Measurements from ENCODE around the gene MAB21L4. TPM values are rescaled to one million over a fixed set of nuclear protein-coding genes. Genes with fewer than 3 reads are reported as not detected.

The MAB21L4 gene
- total RNA-seq, 1 experiment from 2014 or later, result 0.15 TPM

- Histone ChIP-seq H3T11ph (ENCODE audit: low read length) (no peak overlapping the region), H2AK5ac (ENCODE audit: insufficient read length, low read length) (no peak overlapping the region), H4K5ac (ENCODE audit: insufficient read length, low read depth, low read length) (no peak overlapping the region), H3K9me3 (ENCODE audit: control insufficient read depth, low read depth, low read length) (no peaks in the 10 kb centered on the region), H3K14ac (ENCODE audit: insufficient read depth, low read length) (no peak overlapping the region), H3K27ac (ENCODE audit: insufficient read length, low read depth, low read length) (no peak overlapping the region), H2BK120ac (ENCODE audit: low read depth, low read length, poor library complexity, severe bottlenecking) (no peak overlapping the region), H2BK15ac (ENCODE audit: low read depth, low read length) (no peak overlapping the region), H3K23ac (ENCODE audit: insufficient read length, low read depth, low read length) (no peak overlapping the region), H3K27me3 (ENCODE audit: insufficient read depth, low read length) (no peaks in the 10 kb centered on the region), H2AFZ (ENCODE audit: low read length) (no peak overlapping the region), H3K79me1 (ENCODE audit: insufficient read depth, low read depth, low read length, poor library complexity, severe bottlenecking) (no peaks in the 10 kb centered on the region), H3K4me1 (ENCODE audit: insufficient read depth, low read length) (no peaks in the 10 kb centered on the region), H2BK12ac (ENCODE audit: insufficient read length, low read depth, low read length) (no peak overlapping the region), H3K18ac (ENCODE audit: insufficient read length, low read depth, low read length) (no peak overlapping the region), H3K79me2 (ENCODE audit: insufficient read depth, low read length) (no peaks in the 10 kb centered on the region; the same call in 1 of the 2 replicates), H4K20me1 (ENCODE audit: control insufficient read depth, insufficient read depth, insufficient read length) (no peaks in the 10 kb centered on the region), H2BK20ac (ENCODE audit: low read depth, low read length, poor library complexity, severe bottlenecking) (no peak overlapping the region), H4K8ac (replicated peaks; ENCODE audit: insufficient read length, low read depth, low read length) (no peak overlapping the region), H4K91ac (ENCODE audit: insufficient read length, low read depth, low read length) (no peak overlapping the region), H3K4me2 (ENCODE audit: insufficient read depth, insufficient read length, low read length) (no peak overlapping the region), H3K9ac (ENCODE audit: extremely low read depth, insufficient read length, low read length) (no peak overlapping the region), H3K23me2 (ENCODE audit: insufficient read length, low read depth, low read length, poor library complexity, severe bottlenecking) (peaks cover 2% of the 10 kb centered on the region), H3K56ac (ENCODE audit: insufficient read length, low read depth, low read length) (no peak overlapping the region), H2BK5ac (ENCODE audit: insufficient read length, low read length) (no peak overlapping the region), H3K4ac (ENCODE audit: low read depth, low read length) (no peak overlapping the region)
- Mint-ChIP-seq H3K4me1 (peaks cover 8 to 16% of the 10 kb centered on the region in 2 experiments), H3K27ac (no peak overlapping the region; a peak in 1 of 7 replicates), H3K27me3 (ENCODE audit: low read depth) (peaks cover 23% of the 10 kb centered on the region), H3K9me3 (no peaks in the 10 kb centered on the region), H3K36me3 (ENCODE audit: insufficient read depth in 1 of 3, low read depth in 3 of 3) (no peaks in the 10 kb centered on the region), H3K4me3 (no peak overlapping the region)
- no CpG with 5 or more reads among the region's 17 CpGs for WGBS (ENCODE audit: extremely low coverage, insufficient read length, low lambda C conversion rate)
- no peak for TF ChIP-seq CTCF (conservative IDR thresholded peaks at IDR 0.05)
- no peak for DNase-seq
Measured at GRCh38 chr2:240836781-240837467, 59.0 kb downstream of the MAB21L4 start.

Other genes with a start within 250 kb of the MAB21L4 start
- not detected in 2 replicates for gene AQP12B, start 213.3 kb downstream of the MAB21L4 start, total RNA-seq (2021)
- not detected in 2 replicates for gene AQP12A, start 204.3 kb downstream of the MAB21L4 start, total RNA-seq (2021)
- gene KIF1A, start 75.9 kb downstream of the MAB21L4 start, total RNA-seq (2021), result 188 and 204 TPM in 2 replicates
- not detected in 2 replicates for gene AGXT, start 27.3 kb downstream of the MAB21L4 start, total RNA-seq (2021)
- not detected in 2 replicates for gene CROCC2, start 10.2 kb upstream of the MAB21L4 start, total RNA-seq (2021)
- 1.8 and 2.5 TPM in 2 replicates for gene SNED1, start 102.5 kb upstream of the MAB21L4 start, total RNA-seq (2021)
- 35.0 and 36.6 TPM in 2 replicates for gene MTERF4, start 206.1 kb upstream of the MAB21L4 start, total RNA-seq (2021)

All from H9 (cell line).